Fibroblast of skin of right quadriceps (primary cell): Measurements from ENCODE around the gene PITX3.

ENCODE experiments used
- DNase-seq: peaks from one replicate; pipeline ENCODE4 v3.0.0-alpha.2; 2013

Gene PITX3

GRCh38 chr10:102241444-102242117, at the start of gene PITX3:
Gene PITX3 (minus strand): TSS chr10:102241512. CDS start chr10:102232080, 9,432 bp downstream.
- DNase-seq = peak; percentile 86

DNA sequence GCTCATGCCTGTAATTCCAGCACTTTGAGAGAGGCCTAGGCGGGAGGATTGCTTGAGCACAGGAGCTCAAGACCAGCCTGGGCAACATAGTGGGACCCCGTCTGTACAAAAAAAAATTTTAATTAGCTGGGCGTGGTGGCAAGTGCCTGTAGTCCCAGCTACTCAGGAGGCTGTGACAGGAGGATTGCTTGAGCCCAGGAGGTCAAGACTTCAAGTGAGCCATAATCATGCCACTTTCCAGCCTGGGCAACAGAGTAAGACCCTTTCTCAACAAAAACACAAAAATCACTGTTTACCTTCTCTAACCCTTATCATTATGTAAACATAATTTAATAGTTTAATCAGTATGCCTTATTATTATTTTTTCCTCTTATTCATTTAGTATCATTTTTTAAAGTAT, 48.5 kb upstream of the PITX3 start:
- no peak for DNase-seq

GRCh38 chr10:102289356-102289755, 48.0 kb upstream of the PITX3 start:
- no peak for DNase-seq

- DNase-seq = no peak
Measured at GRCh38 chr10:102287991-102288390, 46.7 kb upstream of the PITX3 start.

DNA sequence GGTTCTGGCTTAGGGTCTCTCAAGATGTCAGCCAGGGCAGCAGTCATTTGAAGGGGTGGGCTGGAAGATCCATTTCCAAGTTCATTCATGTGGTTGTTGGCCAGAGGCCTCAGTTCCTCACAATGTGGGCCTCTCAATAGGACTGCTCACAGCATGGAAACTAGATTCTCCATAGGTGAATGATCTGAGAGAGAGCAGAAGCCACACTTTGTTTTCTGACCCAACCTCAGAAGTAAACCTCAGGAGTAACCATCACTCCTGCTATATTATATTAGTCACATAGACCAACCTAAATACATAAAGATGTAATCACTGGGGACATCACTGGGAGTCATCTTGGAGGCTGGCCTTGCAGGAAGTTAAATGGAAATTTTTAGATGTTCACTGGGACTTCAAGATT, 46.2 kb upstream of the PITX3 start:
- no peak for DNase-seq

- DNase-seq = peak; percentile 10
Measured at GRCh38 chr10:102286216-102286615, 44.9 kb upstream of the PITX3 start.

GRCh38 chr10:102285133-102285532, 43.8 kb upstream of the PITX3 start:
- no peak for DNase-seq

GRCh38 chr10:102284531-102284930, 43.2 kb upstream of the PITX3 start:
- DNase-seq = no peak

GRCh38 chr10:102283890-102284289, 42.6 kb upstream of the PITX3 start:
- no peak for DNase-seq

GRCh38 chr10:102283488-102283887, 42.2 kb upstream of the PITX3 start:
- DNase-seq = no peak

DNA sequence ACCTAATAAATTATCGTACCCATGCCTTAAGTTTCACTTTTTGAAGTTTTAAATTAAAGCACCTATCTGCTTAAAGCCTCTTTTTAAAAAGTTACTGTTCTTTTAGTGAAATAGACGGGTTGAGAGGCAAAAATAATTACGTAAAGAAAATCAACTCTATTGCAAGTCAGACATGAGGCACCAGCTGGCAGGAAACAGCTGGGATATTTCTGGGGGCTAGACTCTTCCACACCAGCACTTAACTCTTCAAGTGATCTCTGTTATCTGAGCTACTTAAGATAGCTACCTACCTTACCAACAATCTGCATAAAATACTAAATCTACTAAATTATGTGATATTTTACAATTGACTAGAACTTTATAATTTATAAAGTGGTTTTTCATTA, 39.8 kb upstream of the PITX3 start:
- no peak for DNase-seq

DNA sequence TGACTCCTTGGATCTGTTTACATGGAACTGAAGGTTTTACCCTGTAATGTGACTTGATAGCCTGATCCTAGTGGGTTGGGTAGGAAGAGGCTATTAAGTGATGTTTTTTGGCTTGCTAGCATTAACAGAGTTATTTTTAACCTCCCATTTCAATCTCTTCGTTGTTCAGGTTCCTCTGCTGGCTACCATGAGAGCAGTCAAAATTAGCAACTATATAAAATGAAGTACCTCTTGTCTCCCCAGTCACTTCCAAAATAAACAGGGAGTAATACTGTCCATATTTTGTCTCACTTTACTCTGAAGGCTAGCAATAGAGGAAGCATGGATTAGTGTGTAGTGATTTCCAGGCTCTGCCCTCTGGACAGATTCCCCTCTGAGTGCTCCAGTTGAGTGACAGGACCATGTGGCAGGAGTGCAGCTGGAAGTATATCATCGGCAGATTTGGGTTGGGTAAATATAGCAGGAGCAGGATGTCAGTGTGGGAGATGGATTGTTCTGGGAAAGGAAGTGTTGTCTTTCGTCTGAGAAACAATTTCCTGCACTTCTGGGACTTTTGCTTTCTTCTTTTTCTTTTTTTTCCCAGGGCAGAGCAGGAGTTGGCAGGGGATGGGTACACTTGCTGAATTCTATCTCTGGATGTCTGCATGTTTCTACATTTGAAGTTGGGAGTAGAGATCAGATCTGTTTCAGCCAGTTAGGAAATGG, 39.2 kb upstream of the PITX3 start:
- no peak for DNase-seq

DNA sequence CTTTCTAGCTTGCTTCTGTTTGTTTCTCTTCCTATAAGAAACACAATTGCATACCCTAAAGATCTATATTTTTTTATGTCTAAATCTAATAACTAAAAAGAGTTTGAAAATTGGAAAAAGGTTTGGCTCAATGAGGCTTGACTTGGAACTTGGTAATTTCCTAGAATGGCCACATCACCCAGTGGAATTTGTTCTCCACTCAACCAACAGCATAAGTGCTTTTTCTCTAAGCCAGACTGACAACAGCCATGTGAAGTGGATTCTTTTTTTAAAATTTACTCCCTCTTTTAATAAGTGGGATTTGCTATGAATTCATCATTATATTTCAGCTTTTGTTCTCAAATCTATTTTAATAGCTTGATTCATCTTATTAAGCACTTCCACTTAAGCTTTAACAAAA, 37.8 kb upstream of the PITX3 start:
- DNase-seq = no peak

DNA sequence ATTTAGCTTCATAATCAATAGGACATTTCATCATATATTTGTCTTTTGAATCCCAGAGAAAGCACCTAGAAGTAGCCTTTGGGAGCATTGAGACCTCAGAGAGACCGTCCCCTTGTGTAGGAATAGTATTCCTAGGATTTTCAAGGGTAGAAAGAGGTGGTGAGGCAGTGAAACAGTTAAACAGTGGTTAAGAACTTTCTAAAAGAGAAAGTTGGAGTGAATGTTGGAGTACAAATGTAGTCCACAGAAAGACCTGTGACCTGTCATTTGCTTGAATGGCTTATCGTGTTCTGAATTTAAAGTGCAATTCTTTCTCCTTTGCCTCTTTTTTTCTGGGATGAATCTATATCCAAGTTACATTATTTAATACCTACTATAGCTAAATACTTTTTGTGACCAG, 34.0 kb upstream of the PITX3 start:
- no peak for DNase-seq

- no peak for DNase-seq
Measured at GRCh38 chr10:102274062-102274461, 32.8 kb upstream of the PITX3 start.

- no peak for DNase-seq
Measured at GRCh38 chr10:102269017-102269416, 27.7 kb upstream of the PITX3 start.

DNA sequence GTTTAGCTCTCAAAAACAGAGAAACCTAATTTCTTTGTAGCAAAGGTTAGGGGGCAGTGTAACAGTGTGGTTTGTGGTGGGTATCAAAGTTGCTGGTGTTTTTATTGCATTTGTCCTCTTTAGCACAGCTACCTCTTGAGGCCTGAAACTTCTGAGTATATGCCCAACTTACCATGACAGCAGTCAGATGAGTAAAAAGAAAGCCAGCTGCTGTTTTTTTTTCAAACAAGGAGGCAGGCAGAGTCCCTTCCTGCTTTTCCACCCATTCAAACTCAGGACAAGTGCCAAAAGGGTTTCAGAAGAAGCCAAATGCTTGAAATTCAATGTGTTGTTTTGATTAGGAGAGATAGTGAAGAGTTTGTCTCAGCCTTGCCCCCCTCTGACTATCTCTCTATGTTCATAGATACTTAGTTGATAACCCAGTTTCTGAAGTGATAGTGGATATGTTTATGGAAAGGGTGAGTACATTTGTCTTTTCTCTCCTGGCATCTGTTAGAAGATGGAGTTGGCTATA, 27.1 kb upstream of the PITX3 start:
- DNase-seq = peak; percentile 17

DNA sequence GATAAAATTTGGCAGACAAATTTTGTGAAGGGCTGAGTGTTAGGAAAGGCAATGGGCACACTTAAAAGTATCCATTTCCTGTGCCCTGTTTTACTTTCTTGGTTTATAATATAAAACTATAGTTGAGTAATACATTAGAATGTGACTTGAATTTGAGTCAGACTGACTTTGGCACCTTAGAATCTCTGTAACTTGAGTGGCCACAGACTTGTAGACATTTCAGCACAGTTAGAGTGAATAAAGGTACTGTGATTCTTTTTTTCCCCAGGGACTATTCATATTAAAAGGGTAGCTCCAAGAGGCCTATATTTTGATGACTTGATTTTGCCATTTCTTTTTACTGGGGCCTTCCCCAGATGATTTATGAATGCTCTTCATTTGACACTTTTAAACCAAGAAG, 26.4 kb upstream of the PITX3 start:
- DNase-seq = peak; percentile 68

DNA sequence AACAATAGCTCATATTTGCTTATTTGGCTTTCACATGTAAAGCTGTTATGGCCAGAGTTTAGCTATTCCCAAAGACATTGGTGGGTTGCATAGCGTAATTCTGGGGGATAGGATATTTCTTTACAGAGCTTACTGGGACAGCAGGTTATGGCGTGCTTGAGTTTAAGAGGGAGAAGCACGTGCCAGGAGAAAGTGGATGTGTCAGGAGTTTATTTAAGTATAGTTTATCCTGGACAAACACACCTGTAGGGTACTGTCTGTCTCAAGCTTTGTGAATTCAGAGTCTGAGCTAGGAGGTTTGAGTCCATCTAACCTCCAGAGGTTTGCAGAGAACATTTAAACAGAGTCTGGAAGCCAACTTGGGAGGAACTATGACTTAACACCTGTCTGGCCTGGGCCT, 25.4 kb upstream of the PITX3 start:
- no peak for DNase-seq

- DNase-seq = no peak
Measured at GRCh38 chr10:102264371-102264770, 23.1 kb upstream of the PITX3 start.

GRCh38 chr10:102262744-102263370, 21.5 kb upstream of the PITX3 start:
- no peak for DNase-seq

GRCh38 chr10:102261842-102262241, 20.5 kb upstream of the PITX3 start:
- DNase-seq = no peak

GRCh38 chr10:102261196-102261595, 19.9 kb upstream of the PITX3 start:
- no peak for DNase-seq

DNA sequence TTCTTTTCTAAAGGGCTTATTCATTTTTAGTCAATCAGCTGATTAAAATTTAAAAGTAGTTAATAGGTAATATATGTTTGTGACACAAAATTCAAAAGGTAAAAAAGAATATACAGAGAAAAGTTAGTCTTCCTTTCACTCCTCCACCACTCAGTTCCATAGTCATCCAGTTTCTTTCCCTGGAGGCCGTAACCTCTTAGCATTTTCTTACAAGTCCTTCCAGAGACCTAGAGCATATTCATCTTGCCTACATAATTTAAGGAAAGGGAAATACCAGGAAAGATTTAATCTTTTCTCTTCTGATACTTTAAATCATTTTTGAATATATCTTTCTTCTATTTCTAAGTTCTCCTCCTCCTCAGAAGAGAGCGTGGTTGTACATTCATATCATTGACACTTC, 14.1 kb upstream of the PITX3 start:
- DNase-seq = no peak
